DOHH2 (cell line): Measurements from ENCODE around the gene CPEB4.

Experiments used
- EZH2phosphoT487 ChIP-seq: fragments of 200-600 bp; sonication (generic); IDR thresholded peaks from 2 replicates; pipeline ENCODE4 v1.6.1; 2017; ENCODE audit warnings: borderline replicate concordance, mild to moderate bottlenecking, antibody characterized with exemption, low read length, moderate library complexity, mixed read lengths
- TF ChIP-seq, protein P1 (sequence below): fragments of 200-600 bp; sonication (generic); IDR thresholded peaks from one replicate; pipeline ENCODE4 v1.5.1; 2014; ENCODE audit warnings: antibody characterized with exemption, mild to moderate bottlenecking, low read depth, low read length; ENCODE audit not compliant: poor library complexity, severe bottlenecking

DNA sequence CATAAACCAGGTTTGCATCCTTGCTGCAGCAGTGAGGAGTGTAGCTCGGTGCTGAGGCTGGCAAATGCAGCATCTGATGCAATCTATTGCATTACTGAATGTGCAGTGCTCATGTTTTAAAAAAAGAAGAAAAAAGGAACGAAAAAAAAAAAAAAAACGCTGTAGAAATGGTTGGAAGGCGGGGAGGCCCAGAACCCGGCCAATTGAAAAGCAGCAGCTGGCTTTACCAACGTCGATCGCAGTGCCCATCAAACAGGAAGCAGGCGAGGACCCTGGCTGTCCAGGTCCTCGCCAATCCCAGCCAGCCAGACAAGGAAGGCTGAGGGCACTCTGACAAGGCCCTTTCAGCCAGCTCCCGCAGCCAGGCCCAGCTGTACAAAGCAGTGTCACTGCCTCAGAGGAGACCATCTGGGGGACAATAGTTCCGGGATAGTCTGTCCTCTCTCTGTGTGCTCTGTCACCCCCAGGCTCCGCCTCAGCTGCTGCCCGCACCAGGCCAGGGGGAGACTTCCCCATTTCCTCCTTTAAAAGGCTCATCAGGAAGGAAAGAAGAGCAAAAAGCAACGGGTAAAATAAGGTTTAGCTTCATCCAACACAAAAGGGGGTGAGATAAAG lies 21.8 kb upstream of the CPEB4 start:
- TF ChIP-seq, protein P1, sequence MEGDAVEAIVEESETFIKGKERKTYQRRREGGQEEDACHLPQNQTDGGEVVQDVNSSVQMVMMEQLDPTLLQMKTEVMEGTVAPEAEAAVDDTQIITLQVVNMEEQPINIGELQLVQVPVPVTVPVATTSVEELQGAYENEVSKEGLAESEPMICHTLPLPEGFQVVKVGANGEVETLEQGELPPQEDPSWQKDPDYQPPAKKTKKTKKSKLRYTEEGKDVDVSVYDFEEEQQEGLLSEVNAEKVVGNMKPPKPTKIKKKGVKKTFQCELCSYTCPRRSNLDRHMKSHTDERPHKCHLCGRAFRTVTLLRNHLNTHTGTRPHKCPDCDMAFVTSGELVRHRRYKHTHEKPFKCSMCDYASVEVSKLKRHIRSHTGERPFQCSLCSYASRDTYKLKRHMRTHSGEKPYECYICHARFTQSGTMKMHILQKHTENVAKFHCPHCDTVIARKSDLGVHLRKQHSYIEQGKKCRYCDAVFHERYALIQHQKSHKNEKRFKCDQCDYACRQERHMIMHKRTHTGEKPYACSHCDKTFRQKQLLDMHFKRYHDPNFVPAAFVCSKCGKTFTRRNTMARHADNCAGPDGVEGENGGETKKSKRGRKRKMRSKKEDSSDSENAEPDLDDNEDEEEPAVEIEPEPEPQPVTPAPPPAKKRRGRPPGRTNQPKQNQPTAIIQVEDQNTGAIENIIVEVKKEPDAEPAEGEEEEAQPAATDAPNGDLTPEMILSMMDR, result no peak
- no peak for TF ChIP-seq EZH2phosphoT487
